BE2C (cell line): ENCODE measurements around the gene P4HA2.

Source experiments
- DNase-seq: peaks from one replicate; pipeline ENCODE4 v3.0.0-alpha.2; 2020
- H3K27me3 ChIP-seq: fragments of 250-450 bp; sonication (Bioruptor Pico); 2 replicates; pipeline ENCODE4 v1.5.1; 2020; ENCODE audit warnings: mild to moderate bottlenecking
- H3K36me3 ChIP-seq: fragments of 250-450 bp; sonication (Bioruptor Pico); 2 replicates; pipeline ENCODE4 v1.5.1; 2020; ENCODE audit warnings: mild to moderate bottlenecking
- H3K4me1 ChIP-seq: fragments of 250-450 bp; sonication (Bioruptor Pico); 2 replicates; pipeline ENCODE4 v1.5.1; 2020
- H3K4me3 ChIP-seq: 2 replicates; pipeline ENCODE4 v1.5.1; 2011; ENCODE audit warnings: low read depth, low read length
- H3K9me3 ChIP-seq: fragments of 250-450 bp; sonication (Bioruptor Pico); 2 replicates; pipeline ENCODE4 v1.5.1; 2020
- CTCF ChIP-seq: IDR thresholded peaks from 2 replicates; pipeline ENCODE4 v1.5.1; 2012; ENCODE audit warnings: mild to moderate bottlenecking, low read depth, low read length

Gene P4HA2

GRCh38 chr5:132207778-132208177, 19.9 kb downstream of the P4HA2 start:
- H3K4me3 ChIP-seq: no peak overlapping the region
- H3K36me3 ChIP-seq: no peaks in the 10 kb centered on the region
- peaks cover 15% of the 10 kb centered on the region for H3K4me1 ChIP-seq
- no peaks in the 10 kb centered on the region for H3K9me3 ChIP-seq
- no peaks in the 10 kb centered on the region for H3K27me3 ChIP-seq
- TF ChIP-seq CTCF: no peak
- no peak for DNase-seq

- no peak for TF ChIP-seq CTCF
- no peak for DNase-seq
- Histone ChIP-seq H3K27me3 (no peaks in the 10 kb centered on the region), H3K9me3 (no peaks in the 10 kb centered on the region), H3K36me3 (no peaks in the 10 kb centered on the region), H3K4me1 (peaks cover 15% of the 10 kb centered on the region), H3K4me3 (no peak overlapping the region)
Measured at GRCh38 chr5:132206782-132207181, 20.9 kb downstream of the P4HA2 start.

GRCh38 chr5:132205385-132206125, 22.1 kb downstream of the P4HA2 start:
- H3K27me3 ChIP-seq: no peaks in the 10 kb centered on the region
- no peaks in the 10 kb centered on the region for H3K9me3 ChIP-seq
- peaks cover 15% of the 10 kb centered on the region for H3K4me1 ChIP-seq
- TF ChIP-seq CTCF: no peak
- H3K36me3 ChIP-seq: no peaks in the 10 kb centered on the region
- peak; percentile 75 for DNase-seq
- no peak overlapping the region for H3K4me3 ChIP-seq

GRCh38 chr5:132204371-132205135, 23.1 kb downstream of the P4HA2 start:
- Histone ChIP-seq H3K4me1 (peaks cover 15% of the 10 kb centered on the region), H3K9me3 (no peaks in the 10 kb centered on the region), H3K36me3 (no peaks in the 10 kb centered on the region), H3K27me3 (no peaks in the 10 kb centered on the region), H3K4me3 (no peak overlapping the region)
- no peak for DNase-seq
- TF ChIP-seq CTCF: no peak

GRCh38 chr5:132203916-132204315, 23.7 kb downstream of the P4HA2 start:
- TF ChIP-seq CTCF: no peak
- no peak overlapping the region for H3K4me3 ChIP-seq
- peaks cover 21% of the 10 kb centered on the region for H3K4me1 ChIP-seq
- no peak for DNase-seq
- H3K36me3 ChIP-seq: no peaks in the 10 kb centered on the region
- H3K9me3 ChIP-seq: no peaks in the 10 kb centered on the region
- H3K27me3 ChIP-seq: no peaks in the 10 kb centered on the region

- Histone ChIP-seq H3K36me3 (no peaks in the 10 kb centered on the region), H3K27me3 (no peaks in the 10 kb centered on the region), H3K4me3 (no peak overlapping the region), H3K4me1 (peaks cover 21% of the 10 kb centered on the region), H3K9me3 (no peaks in the 10 kb centered on the region)
- DNase-seq: no peak
- TF ChIP-seq CTCF: no peak
Measured at GRCh38 chr5:132203464-132203818, 24.2 kb downstream of the P4HA2 start.
